ENCODE data around the gene LPIN1.

Gene LPIN1

GRCh38 chr2:11807156-11808015 is 61.0 kb downstream of the LPIN1 start:
- no peaks in the 10 kb centered on the region for H3K4me1 ChIP-seq (ENCODE audit: insufficient read depth, poor library complexity, severe bottlenecking)
- no peak for TF ChIP-seq CTCF (IDR thresholded peaks at IDR 0.05; ENCODE audit: poor library complexity, severe bottlenecking)
- no peak overlapping the region for H3K27ac ChIP-seq (ENCODE audit: poor library complexity, severe bottlenecking)
- H3K4me3 ChIP-seq (ENCODE audit: severe bottlenecking) = no peak overlapping the region
- DNase-seq (ENCODE audit: low spot score) = no peak
- H3K9me3 ChIP-seq (ENCODE audit: severe bottlenecking) = no peaks in the 10 kb centered on the region
- no peaks in the 10 kb centered on the region for H3K27me3 ChIP-seq (ENCODE audit: insufficient read depth, poor library complexity, severe bottlenecking)
- H3K36me3 ChIP-seq (ENCODE audit: low read depth) = peaks cover 80% of the 10 kb centered on the region
- no peak for ATAC-seq (ENCODE audit: low read depth)

DNA sequence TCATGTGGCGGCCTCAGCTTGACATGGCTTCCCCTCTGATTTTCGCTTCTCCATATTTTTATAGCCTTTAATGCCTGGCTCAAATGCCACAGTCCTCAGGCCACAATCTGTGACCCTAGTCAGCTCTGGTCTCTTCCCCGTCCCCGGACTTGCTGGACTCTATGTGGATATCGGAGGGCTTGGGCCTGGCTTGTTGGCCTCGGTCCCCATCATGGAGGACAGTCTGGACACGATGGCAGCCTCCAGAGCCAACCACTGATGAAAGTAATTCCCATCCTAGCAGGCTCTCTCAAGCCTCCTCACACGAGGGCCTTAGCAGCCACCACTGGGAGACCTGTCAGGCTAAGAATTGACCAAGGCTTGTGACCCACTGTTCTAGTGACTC is 61.6 kb downstream of the LPIN1 start:
- ATAC-seq (ENCODE audit: low read depth) = no peak

DNA sequence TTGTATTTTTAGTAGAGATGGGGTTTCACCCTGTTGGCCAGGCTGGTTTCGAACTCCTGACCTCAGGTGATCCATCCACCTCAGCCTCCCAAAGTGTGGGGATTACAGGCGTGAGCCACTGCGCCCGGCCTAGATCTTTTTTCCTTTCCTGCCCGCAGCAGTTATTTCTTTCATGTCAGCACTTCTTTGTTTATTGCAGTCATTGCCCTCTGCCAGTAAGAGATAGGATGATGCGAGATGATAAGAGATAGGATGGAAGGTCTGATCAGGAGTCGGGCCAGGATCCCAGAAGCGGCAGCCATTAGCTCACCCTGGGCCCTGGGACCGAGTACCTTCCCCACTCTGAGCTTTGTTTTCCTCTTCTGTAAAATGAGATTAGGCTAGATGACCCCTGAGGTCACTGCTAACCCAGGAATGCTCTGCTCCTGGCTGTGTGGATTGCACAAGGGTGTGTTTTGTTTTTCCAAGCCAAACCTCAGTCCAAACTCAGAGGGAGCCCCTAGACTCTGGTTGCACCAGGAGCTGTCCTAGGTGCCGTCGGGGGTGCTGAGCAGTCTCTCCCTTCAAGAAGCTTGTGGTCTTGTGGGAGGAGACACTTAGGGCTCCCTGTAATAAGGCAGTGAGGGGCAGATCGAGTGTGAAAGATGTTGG is 63.3 kb downstream of the LPIN1 start:
- no peaks in the 10 kb centered on the region for H3K27me3 ChIP-seq (ENCODE audit: insufficient read depth, poor library complexity, severe bottlenecking)
- no peak overlapping the region for H3K4me3 ChIP-seq (ENCODE audit: severe bottlenecking)
- no peaks in the 10 kb centered on the region for H3K9me3 ChIP-seq (ENCODE audit: severe bottlenecking)
- H3K27ac ChIP-seq (ENCODE audit: poor library complexity, severe bottlenecking) = no peak overlapping the region
- ATAC-seq (ENCODE audit: low read depth) = no peak
- peaks cover 66% of the 10 kb centered on the region for H3K36me3 ChIP-seq (ENCODE audit: low read depth)
- no peak for DNase-seq (ENCODE audit: low spot score)
- no peak for TF ChIP-seq CTCF (IDR thresholded peaks at IDR 0.05; ENCODE audit: poor library complexity, severe bottlenecking)
- no peaks in the 10 kb centered on the region for H3K4me1 ChIP-seq (ENCODE audit: insufficient read depth, poor library complexity, severe bottlenecking)

More for the DNA sequence above, 61.6 kb downstream of the LPIN1 start:
- Histone ChIP-seq H3K36me3 (ENCODE audit: low read depth) (peaks cover 73% of the 10 kb centered on the region), H3K27me3 (ENCODE audit: insufficient read depth, poor library complexity, severe bottlenecking) (no peaks in the 10 kb centered on the region), H3K9me3 (ENCODE audit: severe bottlenecking) (no peaks in the 10 kb centered on the region), H3K27ac (ENCODE audit: poor library complexity, severe bottlenecking) (no peak overlapping the region), H3K4me1 (ENCODE audit: insufficient read depth, poor library complexity, severe bottlenecking) (no peaks in the 10 kb centered on the region), H3K4me3 (ENCODE audit: severe bottlenecking) (no peak overlapping the region)
- DNase-seq (ENCODE audit: low spot score) = no peak
- TF ChIP-seq CTCF (IDR thresholded peaks at IDR 0.05; ENCODE audit: poor library complexity, severe bottlenecking) = no peak

DNA sequence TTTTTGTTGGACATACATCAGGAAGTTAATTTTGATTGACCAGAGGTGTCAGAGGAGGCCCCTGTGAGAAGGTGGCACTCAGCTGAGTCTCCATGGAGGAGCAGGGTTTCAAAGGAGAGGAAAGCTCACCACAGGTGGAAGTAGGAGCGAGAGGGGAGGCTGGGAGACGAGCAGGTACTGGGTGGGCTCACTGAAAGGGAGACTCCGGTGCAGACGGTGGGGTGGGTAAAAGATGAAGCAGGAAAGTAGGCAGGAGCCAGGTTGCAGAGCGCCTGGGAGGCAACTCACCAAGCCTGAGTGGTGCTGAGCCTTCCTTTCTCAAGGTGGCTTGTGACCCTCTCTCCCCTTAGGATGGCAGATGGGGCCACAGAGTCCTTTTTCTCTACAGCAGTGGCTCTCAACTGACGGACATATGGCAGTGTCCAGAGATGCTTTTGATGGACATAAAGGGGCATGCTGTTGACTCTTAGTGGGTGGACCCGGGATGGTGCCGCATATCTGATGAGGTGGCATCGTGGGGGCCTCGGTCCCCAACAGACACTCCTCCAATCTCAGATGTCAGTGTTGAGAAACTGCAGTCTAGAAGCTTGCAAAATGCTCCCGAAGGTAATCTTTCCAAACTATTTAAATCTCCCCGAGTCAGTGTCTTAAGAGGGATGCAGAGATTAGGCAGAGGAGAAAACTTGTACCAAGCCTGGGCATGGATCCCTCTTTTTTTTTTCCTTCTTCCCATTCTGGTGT is 64.0 kb downstream of the LPIN1 start:
- Histone ChIP-seq H3K9me3 (ENCODE audit: severe bottlenecking) (no peaks in the 10 kb centered on the region), H3K36me3 (ENCODE audit: low read depth) (peaks cover 63% of the 10 kb centered on the region), H3K27me3 (ENCODE audit: insufficient read depth, poor library complexity, severe bottlenecking) (no peaks in the 10 kb centered on the region), H3K4me1 (ENCODE audit: insufficient read depth, poor library complexity, severe bottlenecking) (no peaks in the 10 kb centered on the region), H3K4me3 (ENCODE audit: severe bottlenecking) (no peak overlapping the region), H3K27ac (ENCODE audit: poor library complexity, severe bottlenecking) (no peak overlapping the region)
- ATAC-seq (ENCODE audit: low read depth) = no peak
- DNase-seq (ENCODE audit: low spot score) = no peak
- TF ChIP-seq CTCF (IDR thresholded peaks at IDR 0.05; ENCODE audit: poor library complexity, severe bottlenecking) = no peak
